Measurements from ENCODE around the gene KHDRBS2. TPM values are rescaled to one million over a fixed set of nuclear protein-coding genes. Genes with fewer than 3 reads are reported as not detected.

Gene KHDRBS2
- total and polyA plus RNA-seq, 2 of the 4 experiments (the other 2 are of a cell fraction): not detected

DNA sequence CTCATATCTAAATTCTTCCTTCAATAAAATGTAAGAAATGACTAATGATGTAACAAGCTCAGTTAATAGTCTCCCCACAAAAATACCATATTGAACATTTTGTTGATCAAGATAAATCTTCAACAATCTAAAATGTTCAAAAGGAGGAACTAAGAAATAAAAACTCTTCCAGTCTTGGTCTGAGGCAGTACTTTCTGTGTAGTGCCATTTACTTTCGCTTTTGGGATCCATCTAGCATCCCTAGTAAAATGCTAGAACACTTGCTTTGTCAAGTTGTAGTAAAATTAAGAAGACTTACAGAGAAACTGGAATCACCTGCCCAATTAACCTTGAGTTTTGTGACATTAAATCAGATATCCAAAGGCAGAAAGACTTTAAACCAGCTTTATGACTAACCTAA is 246.4 kb downstream of the KHDRBS2 start:
- TF ChIP-seq, protein P1, sequence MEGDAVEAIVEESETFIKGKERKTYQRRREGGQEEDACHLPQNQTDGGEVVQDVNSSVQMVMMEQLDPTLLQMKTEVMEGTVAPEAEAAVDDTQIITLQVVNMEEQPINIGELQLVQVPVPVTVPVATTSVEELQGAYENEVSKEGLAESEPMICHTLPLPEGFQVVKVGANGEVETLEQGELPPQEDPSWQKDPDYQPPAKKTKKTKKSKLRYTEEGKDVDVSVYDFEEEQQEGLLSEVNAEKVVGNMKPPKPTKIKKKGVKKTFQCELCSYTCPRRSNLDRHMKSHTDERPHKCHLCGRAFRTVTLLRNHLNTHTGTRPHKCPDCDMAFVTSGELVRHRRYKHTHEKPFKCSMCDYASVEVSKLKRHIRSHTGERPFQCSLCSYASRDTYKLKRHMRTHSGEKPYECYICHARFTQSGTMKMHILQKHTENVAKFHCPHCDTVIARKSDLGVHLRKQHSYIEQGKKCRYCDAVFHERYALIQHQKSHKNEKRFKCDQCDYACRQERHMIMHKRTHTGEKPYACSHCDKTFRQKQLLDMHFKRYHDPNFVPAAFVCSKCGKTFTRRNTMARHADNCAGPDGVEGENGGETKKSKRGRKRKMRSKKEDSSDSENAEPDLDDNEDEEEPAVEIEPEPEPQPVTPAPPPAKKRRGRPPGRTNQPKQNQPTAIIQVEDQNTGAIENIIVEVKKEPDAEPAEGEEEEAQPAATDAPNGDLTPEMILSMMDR (conservative IDR thresholded peaks at IDR 0.05; ENCODE audit: low read depth, low read length): no peak
- TF ChIP-seq RCOR1 (IDR thresholded peaks at IDR 0.05; ENCODE audit: insufficient replicate concordance, low read length): no peak
- TF ChIP-seq BHLHE40 (IDR thresholded peaks at IDR 0.05; ENCODE audit: low read depth, low read length): no peak
- TF ChIP-seq MAFK (IDR thresholded peaks at IDR 0.05; ENCODE audit: low read depth, low read length): no peak
- TF ChIP-seq ELK1 (IDR thresholded peaks at IDR 0.05; ENCODE audit: borderline replicate concordance, low read depth, low read length): no peak
- no peak for TF ChIP-seq FOS (IDR thresholded peaks at IDR 0.05; ENCODE audit: low read depth, low read length)
- TF ChIP-seq RAD21 (IDR thresholded peaks at IDR 0.05; ENCODE audit: low read length): no peak
- TF ChIP-seq MAZ (IDR thresholded peaks at IDR 0.05; ENCODE audit: borderline replicate concordance, low read depth, low read length): no peak
- TF ChIP-seq USF2 (IDR thresholded peaks at IDR 0.05; ENCODE audit: low read depth, low read length): no peak
- no peak for TF ChIP-seq RFX5 (IDR thresholded peaks at IDR 0.05; ENCODE audit: low read depth, low read length)
- no peak for TF ChIP-seq NFE2L2 (IDR thresholded peaks at IDR 0.05; ENCODE audit: low read depth, low read length)
- TF ChIP-seq MXI1 (IDR thresholded peaks at IDR 0.05; ENCODE audit: borderline replicate concordance, low read depth, low read length): no peak
- no peak for TF ChIP-seq CEBPB (IDR thresholded peaks at IDR 0.05; ENCODE audit: low read depth, low read length)
- no peak for TF ChIP-seq CHD1 (IDR thresholded peaks at IDR 0.05; ENCODE audit: low read depth, low read length)
- no peak for TF ChIP-seq SMC3 (IDR thresholded peaks at IDR 0.05; ENCODE audit: low read depth, low read length)
- no peak overlapping the region for H4K91ac ChIP-seq (ENCODE audit: insufficient read depth, low read depth, low read length)
- ChIA-PET CTCF (no interaction called here), POLR2A (ENCODE audit: unreplicated experiment) (no interaction called here)
- H3K36me3 ChIP-seq (ENCODE audit: control insufficient read depth, insufficient read depth, low read length): no peaks in the 10 kb centered on the region
- no peak overlapping the region for H2BK120ac ChIP-seq (ENCODE audit: low read depth, low read length)
- H3K4me1 ChIP-seq (ENCODE audit: control insufficient read depth, insufficient read depth, low read length): no peaks in the 10 kb centered on the region
- H3K56ac ChIP-seq (ENCODE audit: extremely low read depth, insufficient read depth, low read length): no peak overlapping the region
- no peak overlapping the region for H4K8ac ChIP-seq (ENCODE audit: low read depth in 2 of 2, low read length in 2 of 2)
- H3K27ac ChIP-seq (ENCODE audit: insufficient read depth, low read length): no peak overlapping the region
- H3K9me1 ChIP-seq (ENCODE audit: insufficient read depth, low read length): no peaks in the 10 kb centered on the region
- no peak overlapping the region for H4K5ac ChIP-seq (ENCODE audit: low read depth, low read length)
- no peak overlapping the region for H2AK9ac ChIP-seq (replicated peaks; ENCODE audit: low read depth, low read length, poor library complexity)
- H3K9ac ChIP-seq (ENCODE audit: low read depth, low read length): no peak overlapping the region
- no peak overlapping the region for H3K23ac ChIP-seq (ENCODE audit: low read depth, low read length)
- no peaks in the 10 kb centered on the region for H4K20me1 ChIP-seq (ENCODE audit: insufficient read depth, low read length)
- WGBS, 2 experiments (ENCODE audit: extremely low coverage in 2 of 2, insufficient read length in 1 of 2): no CpG with 5 or more reads among the region's 1 CpG
- H2AK5ac ChIP-seq (ENCODE audit: low read depth, low read length): no peak overlapping the region
- H2AFZ ChIP-seq (replicated peaks; ENCODE audit: low read length, poor library complexity): no peak overlapping the region
- no peaks in the 10 kb centered on the region for H3K9me3 ChIP-seq (ENCODE audit: control insufficient read depth, insufficient read depth, low read length)
- H2BK5ac ChIP-seq (ENCODE audit: low read depth, low read length, poor library complexity, severe bottlenecking): no peak overlapping the region
- intact Hi-C loops (cut with micrococcal nuclease): no loop called here
- H2BK15ac ChIP-seq (ENCODE audit: low read depth, low read length): no peak overlapping the region
- no peak overlapping the region for H3K4me2 ChIP-seq (ENCODE audit: low read depth, low read length)
- H3K14ac ChIP-seq (replicated peaks; ENCODE audit: low read depth, low read length): no peak overlapping the region
- H3K79me1 ChIP-seq (ENCODE audit: low read depth in 1 of 2, low read length in 2 of 2): no peaks in the 10 kb centered on the region
- H3K27me3 ChIP-seq (ENCODE audit: control insufficient read depth, insufficient read depth, low read length): no peaks in the 10 kb centered on the region
- H3K4ac ChIP-seq (ENCODE audit: low read depth, low read length): no peak overlapping the region
- ATAC-seq (ENCODE audit: low read depth): no peak
- dilution Hi-C loops (cut with HindIII; ENCODE audit: low sequenced_read_pairs, unreplicated experiment): no loop called here
- no TSS peak for BruUV-seq (replicated peaks)
- no peak overlapping the region for H3K4me3 ChIP-seq (ENCODE audit: insufficient read depth, low read depth, low read length)
- in situ Hi-C loops (cut with MboI; ENCODE audit: low sequenced_read_pairs): no loop called here
- H3K18ac ChIP-seq (ENCODE audit: low read depth, low read length): no peak overlapping the region
- no peak for DNase-seq
- no peak overlapping the region for H2BK20ac ChIP-seq (ENCODE audit: low read depth, low read length)

Measured in IMR-90 (cell line).